IMR-90 (cell line): ENCODE data around the gene MYADM. TPM values are rescaled to one million over a fixed set of nuclear protein-coding genes. Genes with fewer than 3 reads are reported as not detected.

Experiments
- ATAC-seq: fragments of 200-7000 bp; cut with Tn5 transposase; 2 replicates; pipeline ENCODE4 v1.9.1; 2020; ENCODE audit warnings: low read depth, mild to moderate bottlenecking, moderate library complexity
- BruUV-seq: library from RNA; stranded (reverse); fragments of 400-500 nt; replicated peaks from 2 replicates; lab custom pipeline; 2021; lab: Mats Ljungman, UMichigan
- CTCF ChIA-PET: fragments of 300-600 bp; formaldehyde crosslinking; extraction: SDS; loops from one replicate; lab custom pipeline; 2021; ENCODE audit warnings: antibody characterized with exemption; lab: Yijun Ruan, JAX
- POLR2A ChIA-PET: fragments of 300-600 bp; sonication (Branson Sonifier 250); formaldehyde crosslinking; loops from one replicate; lab custom pipeline; 2022; ENCODE audit warnings: antibody characterized with exemption; ENCODE audit not compliant: unreplicated experiment; lab: Charles Lee
- DNase-seq: peaks from one replicate; pipeline ENCODE4 v3.0.0; 2013
- H2AFZ ChIP-seq: replicated peaks from 2 replicates; pipeline ENCODE3; 2013; ENCODE audit warnings: low read length, mild to moderate bottlenecking; ENCODE audit not compliant: poor library complexity
- H2AK5ac ChIP-seq: 2 replicates; pipeline ENCODE4 v1.6.1; 2013; ENCODE audit warnings: low read depth, low read length, inconsistent platforms
- H2AK9ac ChIP-seq: replicated peaks from 2 replicates; pipeline ENCODE3; 2013; ENCODE audit warnings: mild to moderate bottlenecking, low read depth, low read length, moderate library complexity; ENCODE audit not compliant: poor library complexity
- H2BK120ac ChIP-seq: 2 replicates; pipeline ENCODE4 v1.6.1; 2013; ENCODE audit warnings: low read depth, low read length, inconsistent platforms
- H2BK15ac ChIP-seq: 3 replicates; pipeline ENCODE4 v1.6.1; 2013; ENCODE audit warnings: low read depth, low read length, inconsistent platforms
- H2BK20ac ChIP-seq: 2 replicates; pipeline ENCODE4 v1.6.1; 2013; ENCODE audit warnings: low read depth, mild to moderate bottlenecking, inconsistent platforms, low read length, moderate library complexity
- H2BK5ac ChIP-seq: 2 replicates; pipeline ENCODE4 v1.6.1; 2013; ENCODE audit warnings: mild to moderate bottlenecking, low read depth, low read length, inconsistent platforms; ENCODE audit not compliant: poor library complexity, severe bottlenecking
- H3K14ac ChIP-seq: replicated peaks from 2 replicates; pipeline ENCODE4 v1.6.1; 2013; ENCODE audit warnings: low read depth, low read length, inconsistent platforms
- H3K18ac ChIP-seq: 2 replicates; pipeline ENCODE4 v1.6.1; 2013; ENCODE audit warnings: low read depth, low read length, control low read depth
- H3K23ac ChIP-seq: 2 replicates; pipeline ENCODE4 v1.6.1; 2013; ENCODE audit warnings: low read depth, low read length, inconsistent platforms
- H3K27ac ChIP-seq: 2 replicates; pipeline ENCODE4 v1.5.1; 2013; ENCODE audit warnings: mild to moderate bottlenecking, control low read depth, low read length; ENCODE audit not compliant: insufficient read depth
- H3K27me3 ChIP-seq: 2 replicates; pipeline ENCODE4 v1.6.1; 2013; ENCODE audit warnings: low read length; ENCODE audit not compliant: control insufficient read depth, insufficient read depth
- H3K36me3 ChIP-seq: 2 replicates; pipeline ENCODE4 v1.6.1; 2013; ENCODE audit warnings: low read length, mixed read lengths; ENCODE audit not compliant: control insufficient read depth, insufficient read depth
- H3K4ac ChIP-seq: 2 replicates; pipeline ENCODE4 v1.6.1; 2013; ENCODE audit warnings: low read depth, low read length, inconsistent platforms
- H3K4me1 ChIP-seq: 2 replicates; pipeline ENCODE4 v1.6.1; 2013; ENCODE audit warnings: low read length, mixed read lengths; ENCODE audit not compliant: control insufficient read depth, insufficient read depth
- H3K4me2 ChIP-seq: 2 replicates; pipeline ENCODE4 v1.6.1; 2013; ENCODE audit warnings: low read depth, mild to moderate bottlenecking, control low read depth, low read length, moderate library complexity
- H3K4me3 ChIP-seq: 2 replicates; pipeline ENCODE4 v1.5.1; 2013; ENCODE audit warnings: low read depth, mild to moderate bottlenecking, control low read depth, low read length, moderate library complexity; ENCODE audit not compliant: insufficient read depth
- H3K56ac ChIP-seq: 2 replicates; pipeline ENCODE4 v1.6.1; 2013; ENCODE audit warnings: low read length, inconsistent platforms; ENCODE audit not compliant: insufficient read depth; ENCODE audit errors: extremely low read depth
- H3K79me1 ChIP-seq, 2 experiments: 2 replicates each; pipeline ENCODE4 v1.6.1; 2013; ENCODE audit warnings: low read length in 2 of 2, inconsistent platforms in 1 of 2, low read depth in 1 of 2
- H3K9ac ChIP-seq: 2 replicates; pipeline ENCODE4 v1.6.1; 2013; ENCODE audit warnings: low read depth, low read length, control low read depth
- H3K9me1 ChIP-seq: 2 replicates; pipeline ENCODE4 v1.6.1; 2013; ENCODE audit warnings: low read length, inconsistent platforms; ENCODE audit not compliant: insufficient read depth
- H3K9me3 ChIP-seq: 2 replicates; pipeline ENCODE4 v1.6.1; 2013; ENCODE audit warnings: low read length; ENCODE audit not compliant: control insufficient read depth, insufficient read depth
- H4K20me1 ChIP-seq: 2 replicates; pipeline ENCODE4 v1.6.1; 2013; ENCODE audit warnings: low read length, inconsistent platforms; ENCODE audit not compliant: insufficient read depth
- H4K5ac ChIP-seq: 2 replicates; pipeline ENCODE4 v1.6.1; 2013; ENCODE audit warnings: mild to moderate bottlenecking, low read depth, low read length, control low read depth
- H4K8ac ChIP-seq, 2 experiments: 2 replicates each; pipeline ENCODE4 v1.6.1; 2013; ENCODE audit warnings: low read depth in 2 of 2, low read length in 2 of 2, control low read depth in 1 of 2, inconsistent platforms in 1 of 2
- H4K91ac ChIP-seq: 2 replicates; pipeline ENCODE4 v1.6.1; 2013; ENCODE audit warnings: low read depth, low read length, inconsistent platforms; ENCODE audit not compliant: insufficient read depth
- BHLHE40 ChIP-seq: fragments of 150-350 bp; IDR thresholded peaks from 2 replicates; pipeline ENCODE4 v1.6.1; 2016; ENCODE audit warnings: mild to moderate bottlenecking, low read depth, low read length
- CEBPB ChIP-seq: IDR thresholded peaks from 2 replicates; pipeline ENCODE4 v1.6.1; 2012; ENCODE audit warnings: low read depth, low read length, improper control_type of control experiment
- CHD1 ChIP-seq: IDR thresholded peaks from 2 replicates; pipeline ENCODE4 v1.6.1; 2012; ENCODE audit warnings: low read depth, low read length, improper control_type of control experiment
- ELK1 ChIP-seq: fragments of 150-350 bp; IDR thresholded peaks from 2 replicates; pipeline ENCODE4 v1.6.1; 2016; ENCODE audit warnings: low read depth, mild to moderate bottlenecking, low read length, moderate library complexity, borderline replicate concordance
- FOS ChIP-seq: fragments of 150-350 bp; IDR thresholded peaks from 2 replicates; pipeline ENCODE4 v1.6.1; 2016; ENCODE audit warnings: low read depth, low read length
- MAFK ChIP-seq: IDR thresholded peaks from 2 replicates; pipeline ENCODE4 v1.6.1; 2012; ENCODE audit warnings: low read depth, low read length, improper control_type of control experiment
- MAZ ChIP-seq: IDR thresholded peaks from 2 replicates; pipeline ENCODE4 v1.6.1; 2012; ENCODE audit warnings: low read depth, mild to moderate bottlenecking, low read length, improper control_type of control experiment, moderate library complexity, borderline replicate concordance
- MXI1 ChIP-seq: IDR thresholded peaks from 2 replicates; pipeline ENCODE4 v1.6.1; 2012; ENCODE audit warnings: low read depth, mild to moderate bottlenecking, low read length, moderate library complexity, borderline replicate concordance
- POLR2A ChIP-seq: IDR thresholded peaks from 2 replicates; pipeline ENCODE4 v1.6.1; 2012; ENCODE audit warnings: mild to moderate bottlenecking, low read depth, low read length
- RAD21 ChIP-seq: IDR thresholded peaks from 2 replicates; pipeline ENCODE4 v1.6.1; 2012; ENCODE audit warnings: low read length, improper control_type of control experiment
- RCOR1 ChIP-seq: IDR thresholded peaks from 2 replicates; pipeline ENCODE4 v1.6.1; 2012; ENCODE audit warnings: mild to moderate bottlenecking, low read length, improper control_type of control experiment; ENCODE audit not compliant: insufficient replicate concordance
- RFX5 ChIP-seq: IDR thresholded peaks from 2 replicates; pipeline ENCODE4 v1.8.0; 2012; ENCODE audit warnings: low read depth, mild to moderate bottlenecking, low read length, moderate library complexity
- SMC3 ChIP-seq: fragments of 150-350 bp; IDR thresholded peaks from 2 replicates; pipeline ENCODE4 v1.6.1; 2016; ENCODE audit warnings: low read depth, mild to moderate bottlenecking, antibody characterized with exemption, low read length, moderate library complexity
- USF2 ChIP-seq: fragments of 150-350 bp; IDR thresholded peaks from 2 replicates; pipeline ENCODE4 v1.6.1; 2017; ENCODE audit warnings: mild to moderate bottlenecking, antibody characterized with exemption, low read length, low read depth
- WGBS, 2 experiments: methylation state at CpG; one replicate each; pipeline versions ENCODE4 v1.1.5 to v1.1.7; 2013; ENCODE audit warnings: missing lambda C conversion rate in 2 of 2; ENCODE audit not compliant: insufficient read length in 1 of 2; ENCODE audit errors: extremely low coverage in 2 of 2; 5-methylcytosine and 5-hydroxymethylcytosine counted together
- dilution Hi-C: fragments of 300-500 bp; cut with HindIII; formaldehyde crosslinking; loops from one replicate; pipeline ENCODE4 v1.14.3; 2018; ENCODE audit warnings: low sequenced_read_pairs; ENCODE audit not compliant: unreplicated experiment
- in situ Hi-C: fragments of 300-500 bp; cut with MboI; formaldehyde crosslinking; loops from 3 replicates; pipeline ENCODE4 v1.14.3; 2019; ENCODE audit warnings: low sequenced_read_pairs, inconsistent platforms, mixed read lengths
- intact Hi-C: fragments of 100-400 bp; cut with micrococcal nuclease; formaldehyde crosslinking; loops from 2 replicates; pipeline ENCODE4 v1.10.0; 2022
- polyA plus RNA-seq, 3 experiments: library from polyadenylated mRNA; depleted of rRNA; stranded (reverse); fragments of >200 nt; gene quantifications; 2 replicates each; pipeline ENCODE4 v1.2.3, GENCODE V29; 2012; ENCODE audit warnings: low replicate concordance in 1 of 3
- total RNA-seq: library from RNA; depleted of rRNA; stranded (reverse); fragments of >200 nt; gene quantifications from 2 replicates; pipeline ENCODE4 v1.2.3, GENCODE V29; 2012
- TF ChIP-seq, protein P1 (sequence below): conservative IDR thresholded peaks from 2 replicates; pipeline ENCODE4 v1.5.1; 2012; ENCODE audit warnings: mild to moderate bottlenecking, low read depth, low read length, improper control_type of control experiment

The MYADM gene
- total and polyA plus RNA-seq, 2 of the 4 experiments (the other 2 are of a cell fraction), result 4.8 to 96.1 TPM

DNA sequence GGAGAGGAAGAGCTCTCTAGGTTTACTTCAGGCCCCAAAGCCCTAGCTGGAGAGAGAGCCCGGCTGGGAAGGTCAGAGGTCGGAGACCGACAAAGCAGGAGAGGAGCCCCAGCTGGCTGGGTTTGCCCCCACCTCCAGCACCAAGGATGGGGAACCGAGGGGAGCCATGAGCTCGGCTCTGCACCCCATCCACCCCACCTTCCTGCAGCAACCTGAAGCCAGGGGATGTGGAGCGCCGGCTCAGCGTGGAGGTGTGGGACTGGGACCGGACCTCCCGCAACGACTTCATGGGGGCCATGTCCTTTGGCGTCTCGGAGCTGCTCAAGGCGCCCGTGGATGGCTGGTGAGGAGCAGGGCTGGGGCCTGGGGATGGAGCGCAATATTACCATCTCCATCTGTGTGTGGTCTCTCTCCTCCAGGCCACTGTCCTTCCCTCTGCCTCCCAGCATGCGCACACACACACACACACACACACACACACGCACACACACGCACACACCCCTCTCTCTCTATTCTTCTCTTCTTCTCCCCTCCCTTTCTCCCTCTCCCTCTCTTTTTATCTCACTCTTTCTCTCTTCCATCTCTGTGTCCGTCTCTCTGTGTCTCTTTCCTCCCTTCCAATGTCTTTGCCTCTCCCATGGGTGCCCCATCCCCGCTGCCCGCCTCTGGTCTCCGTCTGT is 24.8 kb downstream of the MYADM start:
- H3K4me1 ChIP-seq, result no peaks in the 10 kb centered on the region
- no peak overlapping the region for H4K8ac ChIP-seq
- intact Hi-C loops, result no loop called here
- H3K23ac ChIP-seq, result no peak overlapping the region
- no peak overlapping the region for H4K91ac ChIP-seq
- no peak overlapping the region for H3K14ac ChIP-seq
- no peak overlapping the region for H2AK5ac ChIP-seq
- H2BK5ac ChIP-seq, result no peak overlapping the region
- no TSS peak for BruUV-seq
- in situ Hi-C loops, result no loop called here
- no peak overlapping the region for H3K4me2 ChIP-seq
- H4K20me1 ChIP-seq, result no peaks in the 10 kb centered on the region
- H3K56ac ChIP-seq, result no peak overlapping the region
- no peaks in the 10 kb centered on the region for H3K79me1 ChIP-seq
- dilution Hi-C loops, result no loop called here
- no peaks in the 10 kb centered on the region for H3K36me3 ChIP-seq
- H2BK15ac ChIP-seq, result no peak overlapping the region
- H3K4ac ChIP-seq, result no peak overlapping the region
- 50% methylated on average over 3 of the region's 23 CpGs; no CpG with 5 or more reads in 1 of the 2 experiments for WGBS, 2 experiments
- H3K27ac ChIP-seq, result no peak overlapping the region
- H3K9me1 ChIP-seq, result no peaks in the 10 kb centered on the region
- H2BK120ac ChIP-seq, result no peak overlapping the region
- ChIA-PET CTCF (no interaction called here), POLR2A (no interaction called here)
- H2BK20ac ChIP-seq, result no peak overlapping the region
- no peak overlapping the region for H3K4me3 ChIP-seq
- H3K27me3 ChIP-seq, result peaks cover 17% of the 10 kb centered on the region
- DNase-seq (no peak), ATAC-seq (no peak)
- no peak overlapping the region for H4K5ac ChIP-seq
- H3K18ac ChIP-seq, result no peak overlapping the region
- no peak overlapping the region for H3K9ac ChIP-seq
- TF ChIP-seq RCOR1 (no peak), RAD21 (no peak), RFX5 (no peak), MXI1 (no peak), FOS (no peak), CEBPB (no peak), CHD1 (no peak), BHLHE40 (no peak), MAFK (no peak), SMC3 (no peak), ELK1 (no peak), POLR2A (no peak), USF2 (no peak), MAZ (no peak)
- TF ChIP-seq, protein P1, sequence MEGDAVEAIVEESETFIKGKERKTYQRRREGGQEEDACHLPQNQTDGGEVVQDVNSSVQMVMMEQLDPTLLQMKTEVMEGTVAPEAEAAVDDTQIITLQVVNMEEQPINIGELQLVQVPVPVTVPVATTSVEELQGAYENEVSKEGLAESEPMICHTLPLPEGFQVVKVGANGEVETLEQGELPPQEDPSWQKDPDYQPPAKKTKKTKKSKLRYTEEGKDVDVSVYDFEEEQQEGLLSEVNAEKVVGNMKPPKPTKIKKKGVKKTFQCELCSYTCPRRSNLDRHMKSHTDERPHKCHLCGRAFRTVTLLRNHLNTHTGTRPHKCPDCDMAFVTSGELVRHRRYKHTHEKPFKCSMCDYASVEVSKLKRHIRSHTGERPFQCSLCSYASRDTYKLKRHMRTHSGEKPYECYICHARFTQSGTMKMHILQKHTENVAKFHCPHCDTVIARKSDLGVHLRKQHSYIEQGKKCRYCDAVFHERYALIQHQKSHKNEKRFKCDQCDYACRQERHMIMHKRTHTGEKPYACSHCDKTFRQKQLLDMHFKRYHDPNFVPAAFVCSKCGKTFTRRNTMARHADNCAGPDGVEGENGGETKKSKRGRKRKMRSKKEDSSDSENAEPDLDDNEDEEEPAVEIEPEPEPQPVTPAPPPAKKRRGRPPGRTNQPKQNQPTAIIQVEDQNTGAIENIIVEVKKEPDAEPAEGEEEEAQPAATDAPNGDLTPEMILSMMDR, result no peak
- H3K9me3 ChIP-seq, result no peaks in the 10 kb centered on the region
- H2AK9ac ChIP-seq, result no peak overlapping the region
- H2AFZ ChIP-seq, result no peak overlapping the region
